Endometrium (tissue), 2 donors: ENCODE measurements around the gene SAFB2.

Experiments used
- FAIRE-seq: peaks from 2 replicates; lab custom pipeline; 2012; peaks lifted over from hg19 to GRCh38; lab: Jason Lieb, UNC
- donor health status: control.
- donor health status: control.

Gene SAFB2

DNA sequence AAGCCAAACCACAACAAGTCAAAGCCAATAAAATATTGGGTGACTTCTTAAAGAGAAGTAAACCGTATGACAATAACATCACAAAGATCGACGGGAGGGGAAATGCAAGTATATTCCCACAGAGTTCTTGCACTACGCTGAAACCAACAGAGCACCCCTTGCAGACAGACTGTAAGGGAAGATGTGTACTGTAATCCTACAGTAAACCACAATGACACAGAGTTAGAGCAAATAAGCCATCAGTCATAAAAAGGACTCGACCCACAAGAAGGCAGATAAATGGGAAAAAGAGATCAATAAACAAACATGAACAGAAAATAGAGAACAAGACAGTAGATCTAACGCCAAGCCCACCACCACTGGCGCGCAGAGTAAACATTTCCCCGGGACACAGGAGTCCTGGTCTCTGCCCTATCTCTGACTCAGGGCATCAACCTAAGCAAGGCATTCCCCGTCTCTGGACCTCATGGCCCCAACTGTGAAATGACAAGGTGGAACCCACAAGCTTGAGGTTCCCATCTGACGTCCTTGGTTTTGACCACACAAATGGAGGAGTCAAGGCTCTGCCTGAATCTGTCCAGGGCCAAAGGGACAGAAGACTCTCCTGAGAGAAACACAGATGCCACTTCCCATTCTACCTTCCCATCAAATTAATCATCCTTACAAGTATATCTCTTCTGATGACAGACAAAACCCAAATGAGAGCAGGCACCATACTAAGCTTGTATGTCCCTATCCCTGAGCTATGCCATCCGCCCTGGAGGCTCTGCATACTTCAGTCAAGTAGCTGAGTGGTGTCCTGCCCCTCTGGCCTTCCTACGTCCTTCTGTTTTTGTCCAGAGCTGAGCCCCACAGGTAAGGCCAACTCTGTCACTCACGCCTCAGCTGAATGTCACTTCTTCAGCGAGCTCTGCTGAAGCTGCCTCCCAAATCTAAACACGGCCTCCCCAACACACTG is 15.0 kb downstream of the SAFB2 start:
- FAIRE-seq, result no peak

DNA sequence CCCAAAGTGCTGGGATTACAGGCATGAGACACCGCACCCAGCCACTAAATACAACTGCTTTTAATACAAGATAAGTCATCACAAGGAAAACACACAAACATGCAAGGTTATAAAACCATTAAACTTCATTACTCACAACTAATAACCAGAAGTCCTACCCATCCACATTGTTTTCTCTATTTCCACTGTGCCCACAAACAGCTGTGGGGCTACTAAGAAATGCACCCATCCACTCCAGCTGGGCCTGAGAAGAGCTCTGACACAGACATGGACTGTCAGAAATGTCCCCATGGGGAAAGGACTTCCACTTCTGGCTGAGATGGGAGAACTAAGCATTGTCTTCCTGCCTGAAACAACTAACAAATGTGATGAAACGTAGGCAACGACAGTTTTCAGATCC is 17.2 kb downstream of the SAFB2 start:
- FAIRE-seq, result no peak

DNA sequence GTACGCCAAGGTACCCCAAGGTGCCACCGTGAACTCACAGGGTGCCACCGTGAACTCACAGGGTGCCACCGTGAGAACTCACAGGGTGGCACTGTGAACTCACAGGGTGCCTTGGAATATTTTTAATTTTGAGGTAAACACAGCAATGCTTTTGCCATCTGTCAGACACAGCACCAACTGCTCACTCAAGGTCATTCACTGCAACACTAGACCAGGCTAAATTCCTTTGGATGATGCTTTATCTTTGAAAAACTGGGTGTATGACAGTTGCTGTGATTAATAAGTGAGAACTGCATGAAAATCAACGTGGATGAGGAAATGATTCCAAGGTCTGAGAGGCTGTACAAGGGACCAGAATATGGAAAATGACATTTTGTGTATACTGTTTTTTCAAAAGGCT is 18.9 kb downstream of the SAFB2 start:
- no peak for FAIRE-seq

DNA sequence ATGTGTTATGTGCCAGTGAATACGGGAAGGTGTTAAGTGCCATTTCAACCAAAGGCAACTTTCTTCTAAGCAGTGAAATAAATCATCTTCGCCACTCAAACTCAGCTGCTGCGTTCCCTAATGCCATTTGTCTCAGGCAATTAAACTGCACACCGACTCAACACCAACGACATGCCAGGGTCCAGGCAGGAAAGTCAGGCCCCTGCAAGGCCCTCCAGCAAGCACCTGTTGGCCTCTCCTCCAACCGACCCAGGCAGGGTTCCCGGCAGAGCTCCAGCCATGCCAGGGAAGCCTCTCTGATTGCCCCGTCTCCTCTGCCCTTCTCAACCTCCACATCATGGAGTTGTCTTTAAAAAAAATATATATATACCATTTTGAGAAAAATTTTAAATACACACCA is 21.8 kb downstream of the SAFB2 start:
- no peak for FAIRE-seq

DNA sequence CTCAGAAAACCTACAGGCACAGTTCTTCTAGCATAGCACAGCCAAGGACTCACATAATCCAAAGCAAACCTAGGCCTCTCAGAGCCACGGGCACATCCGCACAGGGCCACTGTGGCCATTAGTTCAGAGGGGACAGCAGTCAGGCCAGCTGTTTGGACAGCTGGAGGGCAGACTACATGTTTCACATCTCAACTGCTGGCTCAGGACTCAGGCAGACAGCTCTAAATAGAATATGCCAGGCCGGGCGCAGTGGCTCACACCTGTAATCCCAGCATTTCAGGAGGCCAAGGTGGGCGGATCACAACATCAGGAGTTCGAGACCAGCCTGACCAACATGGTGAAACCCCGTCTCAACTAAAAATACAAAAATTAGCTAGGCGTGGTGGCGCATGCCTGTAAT is 26.8 kb downstream of the SAFB2 start:
- no peak for FAIRE-seq

DNA sequence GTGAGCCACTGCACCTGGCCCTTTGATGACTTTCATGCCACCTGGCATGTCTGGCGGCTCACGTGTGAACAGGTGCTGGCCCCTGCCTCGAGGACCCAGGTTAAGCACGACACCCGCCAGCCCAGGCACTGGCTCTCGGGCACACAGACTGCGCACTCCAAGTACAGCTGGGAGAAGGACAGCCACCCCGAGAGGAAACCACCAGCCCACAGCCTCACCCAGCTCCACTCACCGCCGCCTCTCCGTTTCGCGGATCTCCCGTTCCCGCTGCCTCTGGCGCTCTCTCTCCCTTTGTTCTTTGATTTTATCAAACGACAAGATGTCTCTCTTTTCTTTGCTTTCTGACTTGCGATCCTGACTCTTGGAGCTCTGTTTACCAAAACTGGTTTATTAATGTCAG is 27.4 kb downstream of the SAFB2 start:
- FAIRE-seq, result no peak

DNA sequence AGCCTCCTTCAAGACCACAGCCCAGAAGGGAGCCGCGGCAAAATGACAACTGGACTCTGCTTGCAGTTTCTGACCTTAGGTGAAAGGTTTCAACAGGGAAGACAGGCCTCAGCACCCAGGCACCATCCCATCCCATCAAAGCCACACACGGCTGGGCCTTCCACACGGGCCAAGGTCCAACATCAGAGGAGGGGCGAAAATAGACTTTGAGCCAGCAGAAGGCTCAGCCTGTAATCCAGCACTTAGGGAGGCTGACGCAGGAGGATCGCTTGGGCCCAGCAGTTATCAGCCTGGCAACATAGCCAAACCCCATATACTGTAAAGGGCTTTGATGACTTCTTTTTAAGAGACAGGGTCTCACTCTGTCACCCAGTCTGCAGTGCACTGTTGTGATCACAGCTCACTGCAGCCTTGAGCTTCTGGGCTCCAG is 28.0 kb downstream of the SAFB2 start:
- no peak for FAIRE-seq

DNA sequence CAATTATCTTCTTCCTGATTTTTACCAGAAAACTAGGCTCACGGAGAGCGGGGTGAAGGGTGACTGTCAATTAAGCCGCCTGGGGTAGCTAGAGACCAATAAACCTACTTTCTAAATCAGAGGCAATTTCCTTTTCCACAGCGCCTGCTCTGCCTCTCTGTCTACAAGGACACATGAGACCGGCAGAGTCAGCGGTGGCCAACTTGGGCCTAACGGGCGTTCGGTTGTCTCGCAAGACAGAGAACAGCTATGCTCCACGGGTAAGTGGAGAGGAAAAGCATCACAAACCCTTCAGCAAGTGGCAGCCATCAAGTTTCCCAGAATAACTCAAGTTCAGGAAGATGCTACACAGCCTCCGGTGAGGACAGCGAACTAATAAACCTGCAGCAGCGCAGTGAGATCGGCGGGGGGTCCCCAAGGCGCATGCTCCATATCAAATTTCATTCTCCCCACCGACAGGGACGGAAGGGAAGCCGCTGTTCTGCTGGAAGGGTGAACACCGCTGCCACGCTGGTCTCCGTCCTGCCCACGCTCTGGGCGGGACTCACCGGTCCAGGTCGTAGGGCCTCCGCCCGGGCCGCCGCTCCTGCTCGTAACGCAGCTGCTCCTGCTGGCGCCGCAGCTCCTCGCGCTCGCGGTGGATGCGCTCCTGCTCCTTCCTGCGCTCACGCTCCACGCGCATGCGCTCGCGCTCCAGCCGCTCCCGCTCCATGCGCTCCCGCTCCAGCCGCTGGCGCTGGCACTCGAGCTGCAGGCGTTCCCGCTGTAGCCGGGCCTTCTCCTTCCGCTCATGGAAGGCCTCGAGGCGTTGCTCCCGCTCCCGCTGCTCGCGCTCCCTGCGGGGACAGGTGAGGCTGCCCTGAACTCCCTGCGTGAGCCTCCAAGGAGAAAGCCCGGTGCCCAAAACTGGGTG is 29.0 kb downstream of the SAFB2 start:
- FAIRE-seq, result no peak

DNA sequence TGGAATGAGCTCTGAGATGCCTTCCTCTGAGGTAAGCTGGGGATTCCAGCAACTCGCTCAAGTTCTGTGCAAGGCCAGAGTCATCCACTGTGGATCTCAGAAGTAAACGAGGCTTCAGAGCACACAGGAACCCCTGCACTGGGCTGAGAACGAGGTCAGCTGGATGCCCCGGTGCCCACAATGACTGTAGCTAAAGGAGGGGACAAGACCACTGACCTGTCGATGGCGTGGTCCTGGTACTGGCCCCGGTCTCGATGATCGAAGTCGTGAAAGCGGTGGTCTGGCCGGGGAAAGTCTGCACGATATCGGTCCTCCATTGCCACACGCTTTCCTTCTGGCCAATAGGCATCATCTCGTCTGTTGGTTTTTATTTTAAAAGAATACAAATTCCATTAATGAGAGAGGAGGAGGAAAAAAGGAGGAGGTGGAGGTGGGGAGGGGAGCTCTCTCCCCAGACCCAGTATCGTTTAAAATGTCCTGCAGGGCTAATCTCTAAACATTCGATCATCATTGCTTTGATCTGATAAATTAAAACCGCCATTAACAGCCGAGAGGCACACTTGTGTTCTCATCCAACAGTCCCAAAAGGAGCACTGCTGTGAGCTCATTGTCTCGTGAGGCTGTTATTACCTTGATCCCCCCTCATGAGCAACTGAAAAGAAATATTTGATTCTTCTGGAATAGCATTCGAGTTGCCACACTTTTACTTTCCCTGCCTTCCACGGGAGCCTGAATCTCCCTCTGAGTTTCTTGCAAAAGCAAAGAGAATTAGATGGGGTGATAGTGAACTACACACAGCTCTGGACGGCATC is 29.8 kb downstream of the SAFB2 start:
- no peak for FAIRE-seq

DNA sequence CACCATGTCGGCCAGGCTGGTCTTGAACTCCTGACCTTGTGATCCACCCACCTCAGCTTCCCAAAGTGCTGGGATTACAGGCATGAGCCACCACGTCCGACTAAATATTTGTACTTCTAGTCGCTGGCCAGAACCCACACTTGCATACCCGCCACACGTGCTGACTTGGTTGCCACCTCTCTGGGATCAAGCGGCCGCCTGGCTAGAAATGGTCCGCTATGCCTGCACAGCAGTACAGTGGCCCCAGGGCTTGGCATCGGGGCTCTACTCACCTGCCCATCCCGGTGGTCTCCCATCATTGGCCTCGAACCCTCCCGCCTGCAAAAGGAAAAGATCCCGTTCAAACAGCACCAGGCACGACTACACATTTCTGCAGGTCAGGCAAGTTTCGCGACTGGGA is 31.1 kb downstream of the SAFB2 start:
- FAIRE-seq, result no peak

DNA sequence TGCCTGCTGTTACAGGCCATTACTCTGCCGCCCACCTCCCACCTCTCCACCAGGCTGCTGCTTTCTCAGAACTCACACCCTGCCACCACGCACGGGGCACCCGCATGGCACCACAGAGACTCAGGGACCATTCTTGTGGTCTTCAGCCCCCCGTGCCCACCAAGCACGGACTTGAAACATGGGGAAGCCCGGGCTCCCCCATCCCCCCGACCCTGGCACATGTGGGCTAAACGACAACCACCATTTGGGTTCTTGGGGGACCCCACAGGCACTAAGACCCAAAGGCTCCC is 31.8 kb downstream of the SAFB2 start:
- no peak for FAIRE-seq

DNA sequence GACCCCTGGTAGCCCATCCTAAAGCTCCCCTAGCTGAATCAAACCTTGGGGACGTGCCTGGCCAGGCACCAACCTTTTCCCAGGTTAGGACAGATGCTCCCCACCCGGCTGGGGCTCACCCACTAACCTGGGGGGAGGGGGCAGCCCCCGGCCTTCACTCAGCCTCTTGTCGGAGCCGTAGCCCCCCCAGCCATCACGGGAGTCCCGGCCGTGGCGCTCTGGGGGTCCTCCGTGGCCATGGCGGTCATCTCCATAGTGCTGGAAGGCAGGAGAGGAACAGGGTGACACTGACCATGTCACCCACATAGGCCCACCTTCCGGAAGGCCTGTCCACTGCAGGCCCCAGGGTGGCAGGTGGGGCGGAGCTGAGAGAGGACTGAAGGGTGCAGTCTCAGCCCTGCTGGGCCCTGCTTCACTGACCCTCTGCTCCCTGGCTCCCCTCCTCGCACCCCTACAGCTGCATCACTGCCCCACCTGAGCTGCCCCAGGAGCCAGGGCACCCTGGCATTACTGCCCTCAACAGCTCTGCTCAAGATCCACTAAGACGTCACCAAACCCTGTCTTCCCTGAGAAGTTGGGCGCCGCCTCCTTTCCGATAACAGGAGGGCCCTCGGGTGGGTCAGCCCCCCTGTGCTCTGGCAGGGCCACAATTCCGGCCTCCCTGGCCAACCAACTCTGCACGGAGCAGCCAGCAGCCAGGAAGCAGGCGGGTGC is 32.3 kb downstream of the SAFB2 start:
- no peak for FAIRE-seq

DNA sequence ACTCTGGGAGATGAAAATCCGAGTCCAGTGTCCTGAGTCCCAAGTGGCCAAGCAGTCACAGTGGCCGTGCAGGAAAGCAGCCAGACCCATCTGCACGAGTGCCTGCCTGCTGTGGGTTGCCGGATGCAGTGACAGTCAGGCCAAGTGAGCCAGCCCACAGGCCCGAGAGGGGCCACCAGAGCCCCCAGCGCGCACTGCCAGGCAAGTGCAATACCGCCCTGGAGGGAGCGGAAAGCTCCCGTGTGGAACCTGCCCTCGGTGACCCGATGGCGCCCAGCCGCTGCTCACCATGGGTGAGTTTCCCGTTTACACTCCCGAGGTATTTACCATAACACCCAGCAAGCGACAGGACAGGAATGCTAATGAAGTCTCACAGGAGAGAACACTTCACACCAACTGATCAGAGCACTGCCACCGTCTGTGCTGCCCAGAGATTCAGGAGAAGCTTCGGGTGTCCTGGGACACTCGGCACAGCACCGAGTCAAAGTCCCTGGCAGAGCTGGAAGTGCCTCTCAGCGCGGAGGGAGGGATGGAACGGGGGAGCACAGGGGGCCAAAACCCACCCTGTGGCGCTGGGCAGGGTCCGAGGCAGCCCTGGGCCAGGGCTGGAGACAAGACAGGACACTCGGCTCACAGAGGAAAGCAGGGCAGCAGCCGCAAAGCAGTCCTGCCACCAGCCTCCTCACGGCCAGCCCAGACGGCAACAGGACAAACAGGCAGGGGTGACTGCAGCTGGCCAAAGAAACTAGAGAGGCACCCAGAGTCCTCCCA is 33.5 kb downstream of the SAFB2 start:
- FAIRE-seq, result no peak

DNA sequence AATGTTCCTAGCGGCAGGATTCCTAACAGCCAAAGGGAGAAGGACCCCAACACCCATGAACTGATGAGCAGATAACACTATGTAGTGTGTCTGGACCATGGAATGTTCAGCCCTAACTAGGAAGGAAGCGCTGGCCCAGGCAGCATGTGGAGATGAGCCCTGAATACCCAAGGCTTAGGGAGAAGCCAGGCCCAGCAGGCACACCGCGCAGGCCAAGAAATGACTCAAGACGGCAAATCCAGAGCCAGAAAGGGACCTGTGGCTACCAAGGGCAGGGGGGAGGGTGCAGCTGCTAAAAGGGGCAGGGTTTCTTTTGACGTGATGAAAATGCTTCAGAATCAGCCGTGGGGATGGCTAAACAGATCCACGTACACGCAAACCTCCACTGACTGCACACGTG is 34.1 kb downstream of the SAFB2 start:
- no peak for FAIRE-seq

DNA sequence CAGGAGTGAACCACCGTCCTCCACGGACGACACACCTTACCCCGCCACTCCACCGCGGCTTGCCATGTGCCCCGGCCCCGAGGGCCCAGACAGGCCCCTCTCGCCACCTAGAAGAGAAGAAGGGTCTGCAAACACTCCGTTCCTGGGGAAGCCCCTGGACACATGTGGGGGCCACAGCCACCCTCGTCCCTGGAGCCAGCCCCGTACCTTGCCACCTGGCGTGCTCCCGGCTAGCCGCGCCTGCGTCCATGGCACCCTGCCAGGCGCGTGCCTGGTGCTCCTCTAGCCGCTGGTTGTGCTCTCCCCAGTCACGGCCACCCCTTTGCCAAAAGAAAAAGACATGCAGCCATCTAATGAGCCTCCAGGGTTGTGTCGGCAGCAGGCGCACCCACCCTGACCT is 34.9 kb downstream of the SAFB2 start:
- no peak for FAIRE-seq

DNA sequence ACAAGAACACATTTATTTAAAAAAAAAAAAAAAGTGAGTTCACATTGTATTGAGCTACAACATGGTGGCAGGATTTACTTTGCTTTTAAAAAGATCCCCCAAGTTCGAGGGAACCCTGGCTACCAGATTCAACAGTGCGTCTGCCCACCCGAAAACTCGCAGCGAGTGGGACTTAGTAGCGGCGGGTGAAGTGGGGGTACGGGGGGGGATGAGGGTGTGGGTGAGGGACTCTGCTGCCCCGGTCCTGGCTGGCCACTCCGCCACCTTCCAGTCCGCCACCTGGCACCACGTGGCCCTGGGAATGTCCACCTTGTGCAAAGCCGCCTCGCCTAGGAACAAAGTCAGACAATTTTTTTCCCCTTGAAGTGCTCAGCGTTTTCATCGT is 35.5 kb downstream of the SAFB2 start:
- FAIRE-seq, result no peak

DNA sequence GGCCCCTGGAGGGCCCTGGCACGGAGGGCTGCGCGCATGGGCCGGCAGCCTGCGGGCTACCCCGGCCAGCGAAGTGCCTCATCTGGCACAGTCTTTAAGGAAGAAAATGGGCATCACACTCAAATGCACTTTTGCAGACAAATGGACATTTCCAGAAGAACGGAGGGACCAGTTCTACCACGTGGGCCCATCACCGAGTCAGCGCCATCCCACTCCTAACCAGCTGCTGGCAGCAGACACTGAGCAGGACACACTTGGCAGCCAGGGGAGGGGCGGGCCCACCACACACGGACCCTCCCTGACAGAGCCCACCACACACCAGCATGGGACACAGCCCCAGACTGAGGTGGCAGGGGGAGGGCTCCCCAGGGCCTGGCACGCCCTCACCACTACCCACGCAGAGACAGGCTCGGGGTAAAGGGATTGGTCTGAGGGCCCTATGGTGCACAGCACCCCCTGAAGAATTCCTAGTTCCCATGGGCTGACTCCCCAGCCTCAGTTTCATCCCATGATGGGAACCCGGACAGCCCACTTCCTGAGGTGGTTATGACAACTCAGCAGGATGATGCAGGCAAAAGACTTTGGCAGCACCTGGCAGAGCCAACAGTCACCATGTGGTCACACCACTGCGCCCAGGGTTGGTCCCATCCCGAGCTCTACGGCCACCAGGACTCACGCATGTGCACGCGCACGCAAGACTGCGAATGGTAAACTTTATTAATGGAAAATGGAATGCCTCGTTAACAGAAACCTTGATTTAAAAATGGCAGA is 36.1 kb downstream of the SAFB2 start:
- FAIRE-seq, result no peak

DNA sequence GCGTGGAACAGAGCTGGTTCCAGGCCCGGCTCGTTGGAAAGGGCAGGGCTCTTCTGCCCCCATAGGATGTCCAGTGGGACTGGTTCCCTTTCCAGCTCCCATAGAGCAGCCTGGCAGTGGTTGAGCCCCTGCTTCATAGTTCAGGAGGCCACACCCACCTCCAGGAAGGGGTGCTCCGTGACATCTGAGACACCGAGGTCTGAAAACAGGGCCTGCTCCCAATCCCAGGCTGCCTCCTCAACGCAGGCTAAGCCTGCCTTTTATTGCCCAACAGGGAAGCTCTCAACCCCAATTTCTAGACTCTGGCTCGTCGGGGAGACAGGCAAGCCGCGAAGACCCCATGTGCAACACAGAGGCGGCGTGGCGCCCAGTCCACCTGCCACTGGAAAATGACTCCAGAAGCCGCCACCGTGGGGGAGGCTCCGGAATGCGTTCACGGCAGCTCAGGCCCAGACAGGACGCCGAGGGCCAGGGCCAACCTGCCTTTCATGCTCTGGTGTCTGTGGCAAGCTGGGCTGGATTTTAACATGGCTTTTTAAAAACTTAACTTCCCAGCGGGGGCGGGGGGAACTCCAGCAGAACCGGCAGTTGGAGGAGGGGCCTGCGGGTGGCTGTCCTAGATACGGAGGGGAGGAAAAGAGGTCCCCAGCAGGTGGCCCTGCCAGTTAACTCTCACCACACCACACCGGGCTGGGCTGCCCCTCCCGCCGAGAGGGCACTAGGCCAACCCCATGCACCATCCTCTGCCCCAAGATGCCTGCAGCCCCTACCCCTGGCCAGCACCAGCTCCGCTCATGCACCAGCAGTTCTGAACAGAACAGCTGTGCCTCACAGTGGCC is 36.9 kb downstream of the SAFB2 start:
- FAIRE-seq, result no peak

DNA sequence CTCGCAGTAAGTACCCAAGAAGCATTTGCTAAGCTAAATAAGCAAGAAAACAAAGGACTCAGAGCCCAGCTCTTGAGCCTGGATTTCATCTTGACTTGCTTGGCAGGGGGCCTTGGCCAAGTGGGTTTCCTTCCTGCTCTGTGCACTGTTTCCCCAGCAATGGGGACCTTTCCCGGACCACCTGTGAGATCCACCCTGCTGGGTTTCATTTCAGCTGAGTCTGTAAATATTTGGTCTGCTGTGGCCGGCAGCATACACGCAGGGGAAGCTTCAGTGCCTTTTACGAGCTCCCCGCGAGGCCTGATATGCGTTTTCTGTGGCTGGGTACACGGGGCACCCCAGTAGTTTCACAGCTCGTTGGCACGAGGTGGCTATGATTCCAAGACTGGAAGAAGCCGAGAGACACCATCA is 42.4 kb downstream of the SAFB2 start:
- no peak for FAIRE-seq
